Head of caudate nucleus (tissue), 42 donors: ENCODE data around the gene WT1.

Experiments used
- DNase-seq, 42 donors: peaks; one replicate each; pipeline versions ENCODE4 v3.0.0 to v3.0.0-alpha.2; 2020 to 2021; ENCODE audit warnings: mixed read lengths in 7 of 42
- intact Hi-C: fragments of 100-400 bp; cut with DNase I; formaldehyde crosslinking; loops from one replicate; pipeline ENCODE4 v1.15.0; 2022

WT1 gene

GRCh38 chr11:32439501-32440210, 4.3 kb upstream of the WT1 start:
- intact Hi-C loops, result no loop called here
- DNase-seq, result no peak

GRCh38 chr11:32438866-32439489, 3.6 kb upstream of the WT1 start:
- intact Hi-C loops, result no loop called here
- no peak for DNase-seq

GRCh38 chr11:32438346-32438865, 3.1 kb upstream of the WT1 start:
- DNase-seq, result no peak
- intact Hi-C loops, result no loop called here

GRCh38 chr11:32437495-32438345, 2.4 kb upstream of the WT1 start:
- no peak for DNase-seq
- intact Hi-C loops, result no loop called here

GRCh38 chr11:32436751-32437494, 1.6 kb upstream of the WT1 start:
- intact Hi-C loops, result no loop called here
- DNase-seq, result no peak

- intact Hi-C loops, result no loop called here
- DNase-seq, result no peak
Observed at GRCh38 chr11:32435942-32436750, 807 bp upstream of the WT1 start.

GRCh38 chr11:32435152-32435480, 223 bp downstream of the WT1 start:
- no peak for DNase-seq
- intact Hi-C loops, result no loop called here

- intact Hi-C loops, result no loop called here
- DNase-seq, result no peak
Observed at GRCh38 chr11:32434356-32435151, 785 bp downstream of the WT1 start.

GRCh38 chr11:32433914-32434355, 1.4 kb downstream of the WT1 start:
- peak in 1 of 42 donors; percentile 27 for DNase-seq
- intact Hi-C loops, result no loop called here

GRCh38 chr11:32433101-32433913, 2.0 kb downstream of the WT1 start:
- intact Hi-C loops, result no loop called here
- peak in 1 of 42 donors; percentile 22 for DNase-seq

GRCh38 chr11:32432565-32432964, 2.8 kb downstream of the WT1 start:
- intact Hi-C loops, result no loop called here
- no peak for DNase-seq

GRCh38 chr11:32430568-32431381, 4.6 kb downstream of the WT1 start:
- intact Hi-C loops, result no loop called here
- peak in 1 of 42 donors; percentile 21 for DNase-seq

GRCh38 chr11:32429477-32429876, 5.9 kb downstream of the WT1 start:
- DNase-seq, result no peak
- intact Hi-C loops, result no loop called here

GRCh38 chr11:32428665-32429303, 6.6 kb downstream of the WT1 start:
- intact Hi-C loops, result no loop called here
- no peak for DNase-seq

- intact Hi-C loops, result no loop called here
Observed at GRCh38 chr11:32427935-32428664, 7.2 kb downstream of the WT1 start.

More at GRCh38 chr11:32427935-32428664, 7.2 kb downstream of the WT1 start:
- DNase-seq, result no peak
